ENCODE measurements around the gene TRIO.

The TRIO gene

GRCh38 chr5:14180437-14180836, 37.3 kb downstream of the TRIO start:
- in situ Hi-C loops (cut with HindIII; ENCODE audit: low sequenced_read_pairs): no loop called here

DNA sequence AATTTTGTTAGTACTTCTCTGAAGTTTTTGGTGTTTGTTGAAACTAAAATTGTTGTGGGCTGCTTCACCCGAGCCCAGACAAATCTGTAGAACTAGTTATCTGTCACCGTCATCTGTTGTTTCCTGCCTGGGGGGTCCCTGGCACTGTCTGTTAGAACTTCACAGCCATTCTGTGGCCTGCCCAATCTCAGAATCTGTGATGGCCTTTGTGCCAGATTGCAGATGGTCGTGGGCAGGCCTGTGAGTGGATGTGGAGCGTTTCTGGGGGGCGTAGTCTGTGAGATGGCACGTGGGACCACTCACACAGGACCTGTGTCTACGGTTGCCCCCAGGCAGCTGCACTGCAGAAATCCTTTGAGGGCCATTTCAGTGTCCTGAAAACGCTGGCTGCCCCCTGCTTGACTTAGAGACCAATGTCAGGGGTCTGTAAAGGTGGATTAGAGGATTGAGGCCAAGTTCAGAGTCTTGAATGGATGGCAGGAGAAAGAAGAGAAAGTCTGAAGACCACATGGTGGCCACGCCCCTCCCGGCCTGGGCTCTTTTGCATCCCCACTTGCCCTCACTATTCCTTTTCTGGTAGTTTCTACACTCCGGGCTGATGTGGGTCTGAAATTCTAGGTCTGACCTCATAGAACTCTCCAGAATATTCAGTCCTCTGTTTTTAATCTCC, 38.3 kb downstream of the TRIO start:
- in situ Hi-C loops (cut with HindIII; ENCODE audit: low sequenced_read_pairs): no loop called here

- in situ Hi-C loops (cut with HindIII; ENCODE audit: low sequenced_read_pairs): no loop called here
These were observed 39.6 kb downstream of the TRIO start for GRCh38 chr5:14182761-14183160.

- in situ Hi-C loops (cut with HindIII; ENCODE audit: low sequenced_read_pairs): no loop called here
These were observed 40.2 kb downstream of the TRIO start for GRCh38 chr5:14183187-14183939.

DNA sequence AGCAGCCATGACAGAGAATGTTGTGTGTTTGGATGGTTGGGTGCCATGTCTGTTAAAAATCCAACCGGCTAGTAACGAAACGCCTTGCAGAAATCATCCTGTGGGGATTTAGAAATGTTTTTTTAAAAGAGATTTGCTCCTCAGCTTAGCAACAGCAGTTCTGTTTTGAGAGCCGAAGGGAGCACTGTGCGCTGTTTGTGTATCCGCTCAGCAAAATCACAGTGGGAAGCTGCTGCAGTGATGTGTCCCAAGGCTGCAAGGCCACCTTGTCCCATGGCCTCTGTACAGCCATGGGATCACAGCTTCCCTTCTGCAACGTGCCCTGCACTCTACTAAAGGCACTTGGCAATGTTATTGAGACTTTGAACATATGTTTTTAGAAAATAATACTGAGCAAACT, 40.9 kb downstream of the TRIO start:
- in situ Hi-C loops (cut with HindIII; ENCODE audit: low sequenced_read_pairs): no loop called here

DNA sequence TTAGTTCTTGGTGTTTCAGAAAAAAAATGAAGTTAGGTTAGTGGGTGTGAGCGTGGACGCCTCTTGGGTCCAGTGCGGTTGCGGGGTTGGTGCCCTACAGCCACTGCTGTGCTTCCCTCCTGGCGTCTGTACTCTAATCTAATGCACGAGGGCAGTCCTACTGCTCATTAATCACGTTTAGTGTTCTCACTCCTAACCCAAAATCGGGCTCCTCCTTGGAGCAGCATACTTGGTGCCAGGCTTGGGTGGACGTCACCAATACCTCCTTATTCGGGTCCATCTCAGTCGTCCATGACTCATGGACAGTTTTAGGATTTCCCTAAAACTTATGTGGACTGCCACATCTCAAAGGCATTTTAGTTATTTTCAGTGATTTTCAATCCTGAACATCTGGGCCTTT, 41.6 kb downstream of the TRIO start:
- in situ Hi-C loops (cut with HindIII; ENCODE audit: low sequenced_read_pairs): no loop called here

GRCh38 chr5:14185326-14186058, 42.4 kb downstream of the TRIO start:
- in situ Hi-C loops (cut with HindIII; ENCODE audit: low sequenced_read_pairs): no loop called here

DNA sequence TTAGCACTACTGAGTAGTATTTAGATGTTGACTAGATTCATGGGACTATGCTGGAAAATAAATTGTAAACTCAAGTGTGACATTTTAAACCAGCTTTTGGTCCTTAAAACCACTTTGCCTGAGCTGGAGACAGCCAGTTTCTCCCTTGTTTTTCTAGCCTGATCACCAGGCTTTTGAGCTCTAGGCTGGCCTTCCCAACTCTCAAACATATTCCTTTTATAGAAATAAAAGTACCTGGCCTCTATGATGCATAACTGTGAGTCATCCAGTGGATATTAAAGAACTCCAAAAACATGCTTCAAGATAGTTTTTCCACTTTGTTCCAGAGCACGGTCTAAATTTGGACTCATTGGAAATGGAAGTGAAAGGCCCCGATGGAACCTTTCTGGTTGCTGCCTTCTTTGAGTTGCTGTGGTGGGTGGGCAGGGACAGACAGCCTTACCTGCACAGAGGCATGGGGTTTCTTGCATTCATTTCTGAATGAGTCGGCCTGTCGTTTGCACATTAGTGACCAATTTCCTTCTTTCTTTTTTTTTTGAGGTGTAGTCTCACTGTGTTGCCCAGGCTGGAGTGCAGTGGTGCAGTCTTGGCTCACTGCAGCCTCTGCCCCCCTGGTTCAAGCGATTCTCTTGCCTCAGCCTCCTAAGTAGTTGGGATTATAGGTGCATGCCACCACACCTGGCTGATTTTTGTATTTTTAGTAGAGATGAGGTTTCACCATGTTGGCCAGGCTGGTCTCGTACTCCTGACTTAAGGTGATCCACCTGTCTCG, 43.1 kb downstream of the TRIO start:
- in situ Hi-C loops (cut with HindIII; ENCODE audit: low sequenced_read_pairs): no loop called here

DNA sequence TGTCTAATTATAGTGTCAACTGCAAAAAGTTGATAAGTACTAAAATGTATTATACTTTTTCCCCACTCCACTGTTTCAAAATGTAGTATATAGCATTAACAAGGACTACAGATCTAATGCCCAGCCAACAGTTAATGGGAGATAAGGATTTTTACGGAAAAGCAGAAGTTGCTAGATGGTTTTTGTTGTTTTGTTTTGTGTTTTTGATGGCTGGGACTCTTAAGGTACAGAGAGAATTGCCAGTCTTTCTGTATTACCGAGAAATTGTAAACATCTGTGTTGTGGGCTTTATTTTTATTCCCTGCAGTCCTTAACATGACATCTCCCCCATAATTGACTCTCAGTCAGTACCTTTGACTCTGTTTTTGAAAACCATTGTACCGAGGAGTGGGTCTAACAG, 44.0 kb downstream of the TRIO start:
- in situ Hi-C loops (cut with HindIII; ENCODE audit: low sequenced_read_pairs): no loop called here

- in situ Hi-C loops (cut with HindIII; ENCODE audit: low sequenced_read_pairs): no loop called here
These were observed 44.5 kb downstream of the TRIO start for GRCh38 chr5:14187660-14188059.

DNA sequence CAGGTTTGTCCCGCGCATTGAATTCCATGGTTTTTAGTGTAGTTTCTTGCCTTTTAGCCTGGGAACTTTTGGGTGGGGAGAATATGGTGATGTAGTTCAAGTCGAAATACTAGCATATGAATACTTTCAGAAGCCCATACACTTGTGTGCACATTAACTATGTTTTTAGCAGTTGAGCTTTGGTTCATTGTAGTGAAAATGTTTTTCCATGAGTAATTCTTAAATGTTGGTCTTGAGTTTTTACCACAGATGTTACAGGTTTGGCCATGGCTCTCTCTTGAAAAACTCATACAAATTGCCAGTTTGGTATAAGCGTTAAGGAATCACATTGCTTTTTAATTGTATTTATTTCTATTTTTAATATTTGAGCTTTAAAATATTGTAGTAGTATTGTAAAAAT, 45.6 kb downstream of the TRIO start:
- in situ Hi-C loops (cut with HindIII; ENCODE audit: low sequenced_read_pairs): no loop called here

DNA sequence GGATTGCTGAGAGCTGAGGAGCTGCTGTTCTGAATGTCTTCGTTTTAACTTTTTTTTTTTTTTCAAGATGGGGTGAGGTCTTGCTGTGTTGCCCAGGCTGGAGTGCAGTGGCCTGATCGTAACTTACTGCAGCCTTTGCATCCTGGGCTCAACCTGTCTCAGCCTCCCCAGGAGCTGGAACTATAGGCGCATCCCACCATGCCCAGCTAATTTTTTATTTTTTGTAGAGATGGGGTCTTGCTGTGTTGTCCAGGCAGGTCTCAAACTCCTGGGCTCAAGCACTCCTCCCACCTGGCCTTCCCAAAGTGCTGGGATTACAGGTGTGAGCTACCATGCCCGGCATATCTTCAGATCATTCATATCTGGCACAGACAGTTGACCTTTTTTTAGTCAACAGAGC, 46.5 kb downstream of the TRIO start:
- in situ Hi-C loops (cut with HindIII; ENCODE audit: low sequenced_read_pairs): loop anchor here (10.0 kb wide), 1 partner anchor 45 kb away; the partner anchor contains the start of gene TRIO

DNA sequence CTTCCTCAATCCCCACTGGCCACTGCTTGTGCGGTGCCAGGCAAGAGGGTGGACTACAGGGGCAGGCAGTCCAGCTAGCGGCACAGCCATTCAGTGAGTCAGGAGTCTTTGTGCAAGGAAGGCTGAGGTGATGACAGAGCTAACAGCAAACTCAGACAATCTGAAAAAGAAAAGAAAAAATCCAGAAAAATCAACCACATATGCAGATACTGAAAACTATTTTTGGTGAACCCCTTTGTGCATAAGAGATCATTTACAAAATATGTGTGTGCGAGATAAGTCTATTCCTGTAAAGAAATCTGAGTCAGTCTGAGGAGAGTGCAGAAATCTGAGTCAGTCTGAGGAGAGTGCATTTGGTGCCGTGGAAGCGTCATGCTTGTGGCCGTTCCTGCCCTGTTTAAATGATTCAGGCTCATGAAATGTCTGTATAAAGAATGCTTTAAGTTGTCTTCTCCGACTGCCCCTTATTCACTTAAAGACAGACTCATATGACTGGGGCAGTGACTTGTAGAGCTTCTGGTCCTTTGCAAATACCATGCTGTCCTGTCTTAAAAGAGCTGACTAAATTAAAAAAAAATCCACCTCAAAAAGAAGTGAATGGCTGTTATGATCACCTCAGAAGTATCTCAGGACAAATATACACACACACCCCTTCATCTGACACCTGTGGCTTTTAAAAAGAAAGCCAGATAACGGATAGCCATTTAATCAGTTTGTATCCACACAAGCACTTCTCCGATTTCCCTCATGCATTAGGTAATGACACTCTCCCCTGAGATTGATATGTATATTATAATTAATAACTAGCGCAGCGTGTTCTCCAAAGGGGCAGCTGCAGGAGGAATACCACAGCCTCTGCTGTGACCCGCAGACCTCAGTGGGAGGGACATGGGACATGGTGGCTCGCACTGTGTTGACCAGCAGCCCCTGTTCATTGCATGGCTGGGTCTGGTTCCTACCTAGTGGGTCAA, 47.3 kb downstream of the TRIO start:
- in situ Hi-C loops (cut with HindIII; ENCODE audit: low sequenced_read_pairs): loop anchor here (10.0 kb wide), 1 partner anchor 46 kb away; the partner anchor contains the start of gene TRIO

DNA sequence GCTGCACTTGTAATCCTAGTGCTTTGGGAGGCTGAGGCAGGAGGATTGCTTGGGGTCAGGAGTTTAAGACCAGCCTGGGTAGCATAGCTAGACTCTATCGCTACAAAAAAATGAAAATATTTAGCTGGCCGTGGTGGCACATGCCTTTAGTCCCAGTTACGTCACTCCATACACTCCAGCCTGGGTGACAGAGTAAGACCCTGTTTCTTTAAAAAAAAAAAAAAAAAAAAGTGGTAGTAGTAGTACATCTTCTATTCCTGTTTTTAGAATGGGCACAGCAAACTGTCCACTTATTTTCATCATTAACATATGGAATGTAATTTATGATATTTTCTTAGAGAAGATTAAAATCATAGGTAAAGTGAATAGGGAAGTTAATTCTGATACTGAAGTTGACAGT, 48.2 kb downstream of the TRIO start:
- in situ Hi-C loops (cut with HindIII; ENCODE audit: low sequenced_read_pairs): loop anchor here (10.0 kb wide), 1 partner anchor 47 kb away; the partner anchor contains the start of gene TRIO

- in situ Hi-C loops (cut with HindIII; ENCODE audit: low sequenced_read_pairs): loop anchor here (10.0 kb wide), 1 partner anchor 49 kb away; the partner anchor contains the start of gene TRIO
These were observed 50.4 kb downstream of the TRIO start for GRCh38 chr5:14193496-14193895.

DNA sequence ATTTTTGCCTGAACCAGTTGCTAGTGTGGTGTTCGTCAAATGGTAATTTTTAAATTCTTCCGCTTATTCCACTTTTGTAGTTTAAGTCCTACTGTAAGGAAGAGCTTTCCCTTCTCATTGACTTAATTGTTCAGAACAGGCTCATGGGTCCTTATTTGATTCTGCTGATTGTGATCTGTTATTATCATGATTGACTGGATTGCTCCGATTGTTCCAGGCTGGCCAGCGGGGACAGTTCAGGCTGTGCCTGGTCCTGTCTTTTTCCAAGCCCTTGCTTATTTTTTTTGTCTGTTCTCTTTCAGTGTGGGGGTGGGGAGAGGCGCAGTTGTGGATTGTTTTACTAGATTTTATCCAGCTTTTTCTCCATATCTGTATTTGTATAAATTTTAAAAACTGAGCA, 52.4 kb downstream of the TRIO start:
- in situ Hi-C loops (cut with HindIII; ENCODE audit: low sequenced_read_pairs): loop anchor here (10.0 kb wide), 1 partner anchor 51 kb away; the partner anchor contains the start of gene TRIO

DNA sequence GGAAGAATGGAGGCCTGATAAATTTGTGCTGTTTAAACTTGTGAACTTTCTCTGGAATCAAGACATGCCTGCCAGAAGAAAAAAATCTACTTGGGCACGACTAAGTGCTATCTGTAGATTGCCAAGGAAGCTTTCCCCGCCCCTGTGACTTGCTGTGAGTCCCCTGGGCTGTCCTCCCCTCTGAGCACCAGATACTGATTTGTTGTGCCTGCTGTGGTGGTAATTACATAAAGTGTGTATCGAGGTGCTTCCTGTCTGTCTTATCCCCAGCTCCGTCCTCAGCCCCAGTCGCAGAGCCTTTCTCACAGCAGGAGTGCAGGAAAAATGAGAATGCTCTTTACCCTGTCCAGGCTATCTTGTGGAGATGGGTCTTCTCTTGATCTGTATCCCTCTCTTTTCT, 53.9 kb downstream of the TRIO start:
- in situ Hi-C loops (cut with HindIII; ENCODE audit: low sequenced_read_pairs): loop anchor here (10.0 kb wide), 1 partner anchor 52 kb away; the partner anchor contains the start of gene TRIO

DNA sequence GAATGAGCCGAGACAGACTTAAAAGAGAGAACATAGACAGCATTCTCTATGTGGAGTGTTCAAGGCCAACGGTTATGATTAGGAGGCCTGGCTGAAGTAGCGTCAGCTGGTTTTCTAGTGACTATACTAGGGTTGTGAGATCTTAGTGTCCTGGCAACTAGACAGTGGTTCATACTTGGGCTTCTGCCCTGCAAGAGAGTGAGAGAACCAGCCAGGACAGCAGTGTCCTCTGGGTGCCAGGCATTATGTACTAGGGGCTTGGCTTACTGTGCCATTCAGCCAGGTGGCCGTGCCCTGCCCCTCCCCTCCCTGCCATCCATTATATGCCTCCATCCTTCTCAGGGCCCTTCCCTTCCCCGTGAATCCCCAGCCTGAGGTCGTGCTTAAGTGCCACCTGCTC, 56.8 kb downstream of the TRIO start:
- in situ Hi-C loops (cut with HindIII; ENCODE audit: low sequenced_read_pairs): loop anchor here (10.0 kb wide), 1 partner anchor 55 kb away; the partner anchor contains the start of gene TRIO

- in situ Hi-C loops (cut with HindIII; ENCODE audit: low sequenced_read_pairs): no loop called here
These were observed 57.3 kb downstream of the TRIO start for GRCh38 chr5:14200312-14200990.

Data from endothelial cell of hepatic sinusoid (primary cell).